NCI-H1105 (cell line): ENCODE results near the gene P4HA1.
"Not testable (repeated sequence)": the region's sequence is repeated elsewhere in the genome, so short reads cannot be mapped to it uniquely, and the experiment has no call there.

Source experiments
- DNase-seq: peaks from one replicate; lab custom pipeline; 2025; lab: John Stamatoyannopoulos, UW

Gene P4HA1

GRCh38 chr10:73096449-73097304 lies at the start of gene P4HA1:
Gene P4HA1 (minus strand): TSS chr10:73096866. CDS start chr10:73074883, 21,983 bp downstream.
- peak; percentile 94 for DNase-seq

- DNase-seq, result no peak
Observed at GRCh38 chr10:73141603-73142002, 44.9 kb upstream of the P4HA1 start.

- DNase-seq, result no peak
Observed at GRCh38 chr10:73139251-73139650, 42.6 kb upstream of the P4HA1 start.

GRCh38 chr10:73136627-73137026 lies 40.0 kb upstream of the P4HA1 start:
- no peak for DNase-seq

- DNase-seq, result no peak
Observed at GRCh38 chr10:73134727-73135126, 38.1 kb upstream of the P4HA1 start.

GRCh38 chr10:73131913-73132686 lies 35.4 kb upstream of the P4HA1 start:
- DNase-seq, result no peak

- DNase-seq, result no peak
Observed at GRCh38 chr10:73131301-73131700, 34.6 kb upstream of the P4HA1 start.

- no peak for DNase-seq
Observed at GRCh38 chr10:73126343-73126742, 29.7 kb upstream of the P4HA1 start.

- DNase-seq, result no peak
Observed at GRCh38 chr10:73119952-73120351, 23.3 kb upstream of the P4HA1 start.

- no peak for DNase-seq
Observed at GRCh38 chr10:73119457-73119856, 22.8 kb upstream of the P4HA1 start.

- no peak for DNase-seq
Observed at GRCh38 chr10:73117976-73118743, 21.5 kb upstream of the P4HA1 start.

GRCh38 chr10:73116017-73116416 lies 19.4 kb upstream of the P4HA1 start:
- no peak for DNase-seq

- DNase-seq, result no peak
Observed at GRCh38 chr10:73113551-73113950, 16.9 kb upstream of the P4HA1 start.

- DNase-seq, result not testable (repeated sequence)
Observed at GRCh38 chr10:73112032-73112431, 15.4 kb upstream of the P4HA1 start.

GRCh38 chr10:73110345-73110849 lies 13.7 kb upstream of the P4HA1 start, which contains the start of gene NUDT13:
Gene NUDT13 (plus strand): TSS chr10:73110455. CDS start chr10:73114366, 3,911 bp downstream.
- no peak for DNase-seq

GRCh38 chr10:73109248-73109652 lies 12.6 kb upstream of the P4HA1 start:
- DNase-seq, result not testable (repeated sequence)

GRCh38 chr10:73106301-73106700 lies 9.6 kb upstream of the P4HA1 start:
- DNase-seq, result no peak

- no peak for DNase-seq
Observed at GRCh38 chr10:73099141-73099540, 2.5 kb upstream of the P4HA1 start.

GRCh38 chr10:73097305-73097670 lies 622 bp upstream of the P4HA1 start:
- DNase-seq, result no peak

- no peak for DNase-seq
Observed at GRCh38 chr10:73096041-73096448, 621 bp downstream of the P4HA1 start.

- no peak for DNase-seq
Observed at GRCh38 chr10:73095481-73096021, 1.1 kb downstream of the P4HA1 start.

- no peak for DNase-seq
Observed at GRCh38 chr10:73094986-73095480, 1.6 kb downstream of the P4HA1 start.
